ENCODE data around the gene ARID1B.
A peak's percentile ranks its signal among the peaks of the same experiment; 100 is the strongest.

Gene ARID1B

GRCh38 chr6:157174731-157175130, 397.6 kb downstream of the ARID1B start:
- TF ChIP-seq, protein P1, sequence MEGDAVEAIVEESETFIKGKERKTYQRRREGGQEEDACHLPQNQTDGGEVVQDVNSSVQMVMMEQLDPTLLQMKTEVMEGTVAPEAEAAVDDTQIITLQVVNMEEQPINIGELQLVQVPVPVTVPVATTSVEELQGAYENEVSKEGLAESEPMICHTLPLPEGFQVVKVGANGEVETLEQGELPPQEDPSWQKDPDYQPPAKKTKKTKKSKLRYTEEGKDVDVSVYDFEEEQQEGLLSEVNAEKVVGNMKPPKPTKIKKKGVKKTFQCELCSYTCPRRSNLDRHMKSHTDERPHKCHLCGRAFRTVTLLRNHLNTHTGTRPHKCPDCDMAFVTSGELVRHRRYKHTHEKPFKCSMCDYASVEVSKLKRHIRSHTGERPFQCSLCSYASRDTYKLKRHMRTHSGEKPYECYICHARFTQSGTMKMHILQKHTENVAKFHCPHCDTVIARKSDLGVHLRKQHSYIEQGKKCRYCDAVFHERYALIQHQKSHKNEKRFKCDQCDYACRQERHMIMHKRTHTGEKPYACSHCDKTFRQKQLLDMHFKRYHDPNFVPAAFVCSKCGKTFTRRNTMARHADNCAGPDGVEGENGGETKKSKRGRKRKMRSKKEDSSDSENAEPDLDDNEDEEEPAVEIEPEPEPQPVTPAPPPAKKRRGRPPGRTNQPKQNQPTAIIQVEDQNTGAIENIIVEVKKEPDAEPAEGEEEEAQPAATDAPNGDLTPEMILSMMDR (conservative IDR thresholded peaks at IDR 0.05) = no peak
- H3K27ac ChIP-seq = no peak overlapping the region

DNA sequence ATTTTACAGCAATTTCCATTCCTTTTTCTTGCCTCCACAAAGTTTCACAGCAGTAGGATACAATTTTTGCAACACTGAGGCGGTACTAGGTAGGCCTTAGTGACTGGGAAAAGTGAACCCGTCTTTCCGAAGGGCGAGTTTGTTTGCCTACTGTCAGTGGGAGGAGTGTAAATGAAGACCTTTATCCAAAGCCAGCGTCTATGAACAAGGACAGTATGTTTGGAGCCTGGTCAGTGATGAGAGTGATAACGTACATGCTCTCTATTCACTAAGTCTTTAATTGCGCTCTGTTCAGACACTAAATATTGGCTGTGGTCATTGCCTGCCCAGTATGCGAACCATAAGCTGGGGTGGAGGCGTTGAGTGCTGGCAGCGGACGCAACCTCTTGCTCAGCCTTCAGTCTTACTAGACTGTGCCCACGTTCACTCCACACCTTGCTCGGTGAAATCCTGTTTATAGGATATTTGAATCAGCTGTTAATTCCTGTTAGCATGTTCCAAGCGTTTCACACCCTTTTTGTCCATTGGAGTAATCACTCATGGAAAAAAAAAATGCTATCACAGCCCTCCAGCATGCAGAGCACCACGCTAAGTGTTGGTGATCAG, 400.7 kb downstream of the ARID1B start:
- H3K27ac ChIP-seq = no peak overlapping the region
- TF ChIP-seq, protein P1 (conservative IDR thresholded peaks at IDR 0.05) = no peak
- no peak for TF ChIP-seq ZFX (IDR thresholded peaks at IDR 0.05)

GRCh38 chr6:157181649-157182048, 404.5 kb downstream of the ARID1B start:
- TF ChIP-seq, protein P1 (conservative IDR thresholded peaks at IDR 0.05) = no peak
- TF ChIP-seq ZFX (IDR thresholded peaks at IDR 0.05) = no peak
- H3K27ac ChIP-seq = no peak overlapping the region

DNA sequence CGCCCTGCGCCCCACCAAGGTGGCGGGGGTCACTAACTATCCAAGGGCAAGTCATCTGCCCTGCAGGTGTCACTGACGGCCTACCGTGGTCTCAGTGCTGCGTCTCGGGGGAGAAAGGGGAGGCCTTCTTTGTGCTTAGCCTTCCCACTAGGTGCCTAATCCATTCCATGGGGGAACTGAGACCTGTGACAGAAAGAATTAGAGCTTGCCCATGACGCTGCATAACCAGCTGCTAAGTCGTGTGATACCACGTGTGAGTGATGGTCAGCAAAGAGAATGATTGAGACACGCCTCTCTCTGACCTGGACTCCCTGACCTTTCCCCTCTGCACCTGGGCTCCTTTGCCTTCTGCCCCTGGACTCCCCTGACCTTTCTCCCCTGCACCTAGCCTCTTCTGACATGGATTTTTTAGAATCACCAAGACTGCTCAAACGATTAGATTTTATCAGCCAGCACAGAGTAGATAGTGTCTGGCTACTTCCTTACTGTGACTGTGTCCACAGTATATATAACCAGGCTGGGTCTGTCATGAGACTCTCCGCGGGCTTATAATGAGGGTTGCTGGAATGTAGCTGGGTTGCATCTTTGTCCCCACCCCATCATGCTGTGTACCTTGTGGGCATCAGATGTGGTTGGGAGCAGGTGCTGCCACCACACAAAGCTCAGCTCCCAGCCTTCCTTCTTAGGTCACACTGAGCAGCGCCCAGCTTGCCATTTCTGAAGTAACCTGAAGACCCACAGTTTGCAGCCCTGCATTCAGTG, 405.5 kb downstream of the ARID1B start:
- no peak for TF ChIP-seq ZFX (IDR thresholded peaks at IDR 0.05)
- TF ChIP-seq, protein P1 (conservative IDR thresholded peaks at IDR 0.05) = no peak
- no peak overlapping the region for H3K27ac ChIP-seq

- peak overlapping the region; percentile 36 for H3K27ac ChIP-seq
- no peak for TF ChIP-seq ZFX (IDR thresholded peaks at IDR 0.05)
- TF ChIP-seq, protein P1 (conservative IDR thresholded peaks at IDR 0.05) = peak; percentile 97
Measured at GRCh38 chr6:157184202-157185015, 407.2 kb downstream of the ARID1B start.

DNA sequence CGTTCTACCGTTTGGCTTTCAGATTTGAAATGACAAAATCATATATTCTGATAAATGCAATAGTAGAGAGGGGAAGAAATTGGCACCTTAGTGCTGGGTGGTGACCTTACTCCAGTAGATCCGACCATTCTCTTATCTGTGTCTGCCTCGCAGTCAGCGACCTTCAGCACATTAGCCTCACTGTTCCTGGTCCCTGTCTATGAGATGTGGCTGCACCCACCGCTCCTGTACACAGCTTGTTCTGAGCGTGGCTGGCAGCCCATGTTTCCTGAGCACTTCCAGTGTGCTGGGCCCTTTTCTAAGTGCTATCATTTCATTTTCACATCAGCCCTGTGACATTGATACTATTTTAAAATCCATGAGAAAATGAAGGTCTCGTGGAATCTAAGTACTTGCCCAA, 408.0 kb downstream of the ARID1B start:
- H3K27ac ChIP-seq = peak overlapping the region; percentile 36
- TF ChIP-seq ZFX (IDR thresholded peaks at IDR 0.05) = no peak
- TF ChIP-seq, protein P1 (conservative IDR thresholded peaks at IDR 0.05) = no peak

- no peak overlapping the region for H3K27ac ChIP-seq
- TF ChIP-seq ZFX (IDR thresholded peaks at IDR 0.05) = no peak
- TF ChIP-seq, protein P1 (conservative IDR thresholded peaks at IDR 0.05) = no peak
Measured at GRCh38 chr6:157185986-157186385, 408.8 kb downstream of the ARID1B start.
